ES-I3 (cell line): Measurements from ENCODE around the gene RILP.
"Not testable (repeated sequence)": the region's sequence is repeated elsewhere in the genome, so short reads cannot be mapped to it uniquely, and the experiment has no call there.

ENCODE experiments used
- H3K36me3 ChIP-seq: 2 replicates; pipeline ENCODE4 v1.6.1; 2013; ENCODE audit warnings: mild to moderate bottlenecking, low read length, control low read depth, moderate library complexity; ENCODE audit not compliant: insufficient read depth
- H3K4me1 ChIP-seq: 2 replicates; pipeline ENCODE4 v1.6.1; 2013; ENCODE audit warnings: mild to moderate bottlenecking, control low read depth, low read length; ENCODE audit not compliant: insufficient read depth
- H3K9ac ChIP-seq: 2 replicates; pipeline ENCODE4 v1.6.1; 2013; ENCODE audit warnings: low read depth, mild to moderate bottlenecking, low read length, moderate library complexity
- H3K9me3 ChIP-seq: 2 replicates; pipeline ENCODE4 v1.6.1; 2013; ENCODE audit warnings: mild to moderate bottlenecking, low read length, moderate library complexity; ENCODE audit not compliant: control insufficient read depth, insufficient read depth

Gene RILP

GRCh38 chr17:1649844-1650501 lies at the start of gene RILP:
TSS of gene RILP (minus strand) at chr17:1649866. CDS start at chr17:1649804, 62 bp downstream.
- peaks cover 32% of the 10 kb centered on the region for H3K36me3 ChIP-seq
- peak within 1 kb of the TSS; percentile 71 for H3K9ac ChIP-seq
- no peaks in the 10 kb centered on the region for H3K9me3 ChIP-seq
- H3K4me1 ChIP-seq, result peaks cover 13% of the 10 kb centered on the region; the same call in 1 of the 2 replicates

GRCh38 chr17:1697681-1698080 lies 48.0 kb upstream of the RILP start:
- Histone ChIP-seq H3K9me3 (no peaks in the 10 kb centered on the region), H3K36me3 (no peaks in the 10 kb centered on the region), H3K9ac (no peak overlapping the region), H3K4me1 (no peaks in the 10 kb centered on the region)

GRCh38 chr17:1695365-1695764 lies 45.7 kb upstream of the RILP start:
- H3K36me3 ChIP-seq, result no peaks in the 10 kb centered on the region
- H3K4me1 ChIP-seq, result no peaks in the 10 kb centered on the region
- no peaks in the 10 kb centered on the region for H3K9me3 ChIP-seq
- H3K9ac ChIP-seq, result no peak overlapping the region

GRCh38 chr17:1693339-1693738 lies 43.7 kb upstream of the RILP start:
- Histone ChIP-seq H3K36me3 (no peaks in the 10 kb centered on the region), H3K9me3 (no peaks in the 10 kb centered on the region), H3K4me1 (no peaks in the 10 kb centered on the region), H3K9ac (no peak overlapping the region)

- Histone ChIP-seq H3K36me3 (no peaks in the 10 kb centered on the region), H3K9ac (no peak overlapping the region)
Observed at GRCh38 chr17:1690544-1691221, 41.0 kb upstream of the RILP start.

GRCh38 chr17:1688405-1688804 lies 38.7 kb upstream of the RILP start:
- H3K9me3 ChIP-seq, H3K9ac ChIP-seq, H3K4me1 ChIP-seq, H3K36me3 ChIP-seq: not testable (repeated sequence)

More at GRCh38 chr17:1690544-1691221, 41.0 kb upstream of the RILP start:
- Histone ChIP-seq H3K9me3 (no peaks in the 10 kb centered on the region), H3K4me1 (no peaks in the 10 kb centered on the region)

GRCh38 chr17:1686086-1686485 lies 36.4 kb upstream of the RILP start:
- H3K36me3 ChIP-seq, result peaks cover 22% of the 10 kb centered on the region
- H3K9me3 ChIP-seq, result no peaks in the 10 kb centered on the region
- no peak overlapping the region for H3K9ac ChIP-seq
- H3K4me1 ChIP-seq, result no peaks in the 10 kb centered on the region

- Histone ChIP-seq H3K9me3 (no peaks in the 10 kb centered on the region), H3K4me1 (no peaks in the 10 kb centered on the region), H3K9ac (peak within 1 kb of the TSS; percentile 92), H3K36me3 (peaks cover 35% of the 10 kb centered on the region)
Observed at GRCh38 chr17:1684378-1685189, 34.9 kb upstream of the RILP start, which contains the start of gene PRPF8. TSS of gene PRPF8 (minus strand) at chr17:1684867. CDS start at chr17:1684571, 296 bp downstream.

- no peaks in the 10 kb centered on the region for H3K9me3 ChIP-seq
- peak overlapping the region; percentile 92; the same call in 1 of the 2 replicates for H3K9ac ChIP-seq
- no peaks in the 10 kb centered on the region for H3K4me1 ChIP-seq
- H3K36me3 ChIP-seq, result peaks cover 46% of the 10 kb centered on the region
Observed at GRCh38 chr17:1683459-1683858, 33.8 kb upstream of the RILP start.

- Histone ChIP-seq H3K9me3 (no peaks in the 10 kb centered on the region), H3K4me1 (no peaks in the 10 kb centered on the region), H3K36me3 (peaks cover 80% of the 10 kb centered on the region), H3K9ac (no peak overlapping the region)
Observed at GRCh38 chr17:1676401-1676800, 26.7 kb upstream of the RILP start.

GRCh38 chr17:1673041-1673785 lies 23.5 kb upstream of the RILP start:
- peaks cover 66% of the 10 kb centered on the region for H3K36me3 ChIP-seq
- H3K9ac ChIP-seq, result no peak overlapping the region
- no peaks in the 10 kb centered on the region for H3K4me1 ChIP-seq
- no peaks in the 10 kb centered on the region for H3K9me3 ChIP-seq

GRCh38 chr17:1663934-1664333 lies 14.3 kb upstream of the RILP start:
- H3K9ac ChIP-seq, H3K9me3 ChIP-seq, H3K4me1 ChIP-seq: not testable (repeated sequence)
- peaks cover 46% of the 10 kb centered on the region for H3K36me3 ChIP-seq

- Histone ChIP-seq H3K4me1 (no peaks in the 10 kb centered on the region), H3K9ac (no peak overlapping the region), H3K36me3 (peaks cover 54% of the 10 kb centered on the region), H3K9me3 (no peaks in the 10 kb centered on the region)
Observed at GRCh38 chr17:1661045-1661444, 11.4 kb upstream of the RILP start.

GRCh38 chr17:1658100-1658499 lies 8.4 kb upstream of the RILP start:
- no peaks in the 10 kb centered on the region for H3K4me1 ChIP-seq
- no peaks in the 10 kb centered on the region for H3K9me3 ChIP-seq
- H3K9ac ChIP-seq, result no peak overlapping the region
- H3K36me3 ChIP-seq, result peaks cover 69% of the 10 kb centered on the region
